ENCODE measurements around the gene GABRB1. TPM values are rescaled to one million over a fixed set of nuclear protein-coding genes. Genes with fewer than 3 reads are reported as not detected.

GABRB1 gene
- total RNA-seq, 6 experiments from 2014 or later: 0.43 TPM; not detected in 5

DNA sequence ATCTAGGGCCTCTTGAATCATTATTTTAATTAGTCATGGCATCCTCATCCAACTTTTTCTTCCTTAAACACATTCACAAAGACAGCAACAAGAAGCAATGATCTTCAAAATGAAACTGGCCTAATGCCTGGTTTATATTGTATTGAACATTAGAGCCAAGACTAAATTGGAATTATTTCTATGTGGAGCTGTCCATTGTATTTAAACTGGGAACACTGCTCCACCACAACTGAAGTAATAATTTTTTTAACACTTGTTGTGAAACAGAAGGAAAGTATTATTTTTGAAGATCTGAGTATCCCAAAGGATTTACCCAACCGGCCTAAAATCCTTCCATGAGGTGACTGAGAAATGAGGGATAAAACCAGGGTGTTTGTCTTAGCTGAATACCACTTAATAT lies 6.9 kb downstream of the GABRB1 start:
- no peak for TF ChIP-seq POLR2A (IDR thresholded peaks at IDR 0.05)
- TF ChIP-seq, protein P1, sequence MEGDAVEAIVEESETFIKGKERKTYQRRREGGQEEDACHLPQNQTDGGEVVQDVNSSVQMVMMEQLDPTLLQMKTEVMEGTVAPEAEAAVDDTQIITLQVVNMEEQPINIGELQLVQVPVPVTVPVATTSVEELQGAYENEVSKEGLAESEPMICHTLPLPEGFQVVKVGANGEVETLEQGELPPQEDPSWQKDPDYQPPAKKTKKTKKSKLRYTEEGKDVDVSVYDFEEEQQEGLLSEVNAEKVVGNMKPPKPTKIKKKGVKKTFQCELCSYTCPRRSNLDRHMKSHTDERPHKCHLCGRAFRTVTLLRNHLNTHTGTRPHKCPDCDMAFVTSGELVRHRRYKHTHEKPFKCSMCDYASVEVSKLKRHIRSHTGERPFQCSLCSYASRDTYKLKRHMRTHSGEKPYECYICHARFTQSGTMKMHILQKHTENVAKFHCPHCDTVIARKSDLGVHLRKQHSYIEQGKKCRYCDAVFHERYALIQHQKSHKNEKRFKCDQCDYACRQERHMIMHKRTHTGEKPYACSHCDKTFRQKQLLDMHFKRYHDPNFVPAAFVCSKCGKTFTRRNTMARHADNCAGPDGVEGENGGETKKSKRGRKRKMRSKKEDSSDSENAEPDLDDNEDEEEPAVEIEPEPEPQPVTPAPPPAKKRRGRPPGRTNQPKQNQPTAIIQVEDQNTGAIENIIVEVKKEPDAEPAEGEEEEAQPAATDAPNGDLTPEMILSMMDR (IDR thresholded peaks at IDR 0.05): no peak
- DNase-seq (no peak), ATAC-seq (no peak)
- Histone ChIP-seq H3K9me3 (no peaks in the 10 kb centered on the region), H3K4me1 (no peaks in the 10 kb centered on the region), H3K4me3 (no peak overlapping the region), H3K27me3 (peaks cover 0 to 4% of the 10 kb centered on the region in 2 donors), H3K36me3 (no peaks in the 10 kb centered on the region), H3K27ac (no peak overlapping the region)
- WGBS (ENCODE audit: insufficient coverage, low coverage, low lambda C conversion rate, missing lambda C conversion rate): 75% methylated on average over 1 of the region's 1 CpG
- intact Hi-C loops (cut with DNase I): loop anchor here in 1 of 2 donors (10.0 kb wide), 1 partner anchor 193 kb away; no protein-coding TSS in a partner anchor

DNA sequence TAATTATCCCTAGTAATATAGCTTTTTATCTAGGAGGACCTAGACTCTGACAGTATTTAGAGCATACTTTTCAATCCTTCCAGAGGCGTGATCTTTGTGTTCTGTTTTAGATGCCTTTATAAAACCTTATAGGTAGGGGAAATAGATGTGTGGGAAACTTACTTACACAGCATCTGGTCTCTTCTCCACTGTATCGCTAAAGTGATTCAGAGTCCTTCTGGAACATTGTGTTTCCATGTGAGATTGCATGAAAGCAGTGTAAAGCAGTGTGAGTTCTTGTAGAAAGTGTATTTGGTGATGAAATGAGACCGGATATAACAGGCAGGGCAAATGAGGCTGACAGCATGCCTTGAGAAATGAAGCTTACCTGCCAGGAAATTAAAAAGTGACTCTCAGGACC lies 9.5 kb downstream of the GABRB1 start:
- TF ChIP-seq, protein P1 (IDR thresholded peaks at IDR 0.05): no peak
- TF ChIP-seq POLR2A (IDR thresholded peaks at IDR 0.05): no peak
- Histone ChIP-seq H3K4me3 (no peak overlapping the region), H3K27ac (no peak overlapping the region), H3K36me3 (no peaks in the 10 kb centered on the region), H3K9me3 (no peaks in the 10 kb centered on the region), H3K4me1 (no peaks in the 10 kb centered on the region), H3K27me3 (peaks cover 0 to 4% of the 10 kb centered on the region in 2 donors)
- intact Hi-C loops (cut with DNase I): no loop called here
- ATAC-seq (no peak), DNase-seq (no peak)
- WGBS (ENCODE audit: insufficient coverage, low coverage, low lambda C conversion rate, missing lambda C conversion rate): 43% methylated on average over 3 of the region's 3 CpGs

DNA sequence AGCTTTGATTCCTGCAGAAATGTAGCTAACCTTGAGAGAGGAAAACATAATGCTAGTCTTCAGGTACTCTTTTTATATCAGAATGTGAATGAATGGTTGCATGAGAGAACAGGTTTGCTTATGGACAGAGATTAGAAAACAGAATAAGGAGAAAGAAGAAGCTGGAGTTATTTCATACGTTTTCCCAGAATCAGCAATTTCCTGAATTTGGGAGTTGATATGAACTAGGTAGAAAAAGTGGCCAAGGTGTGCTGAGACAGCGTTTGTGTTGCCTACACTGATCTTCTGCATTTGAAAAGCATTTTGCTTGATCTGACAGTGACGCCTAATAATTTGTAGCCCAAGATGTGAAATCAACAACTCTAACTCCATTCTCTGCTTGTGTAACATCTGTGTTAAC lies 12.5 kb downstream of the GABRB1 start:
- ATAC-seq: no peak
- intact Hi-C loops (cut with DNase I): no loop called here
- no peak for DNase-seq
- Histone ChIP-seq H3K9me3 (no peaks in the 10 kb centered on the region), H3K4me1 (no peaks in the 10 kb centered on the region), H3K27me3 (no peaks in the 10 kb centered on the region), H3K4me3 (no peak overlapping the region), H3K27ac (no peak overlapping the region), H3K36me3 (no peaks in the 10 kb centered on the region)
- 25% methylated on average over 3 of the region's 3 CpGs for WGBS (ENCODE audit: insufficient coverage, low coverage, low lambda C conversion rate, missing lambda C conversion rate)
- no peak for TF ChIP-seq POLR2A (IDR thresholded peaks at IDR 0.05)

DNA sequence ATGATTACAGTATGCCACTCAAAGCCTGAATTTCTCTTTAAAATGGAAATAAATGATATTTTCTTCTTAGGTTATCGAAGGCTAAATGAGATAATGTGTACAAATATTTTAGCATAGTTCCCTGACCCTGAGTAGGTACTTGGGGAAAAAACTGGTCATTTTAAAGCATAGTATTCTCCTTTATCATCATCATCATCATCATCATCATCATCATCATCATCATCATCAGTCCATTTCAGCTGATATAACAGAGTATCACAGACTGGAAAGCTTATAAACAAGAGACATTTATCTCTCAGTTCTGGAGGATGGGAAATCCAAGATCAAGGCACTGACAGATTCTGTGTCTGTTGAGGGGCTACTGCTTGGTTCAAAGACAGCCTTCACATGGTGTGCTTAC lies 13.9 kb downstream of the GABRB1 start:
- no peaks in the 10 kb centered on the region for H3K36me3 ChIP-seq
- H3K4me1 ChIP-seq: no peaks in the 10 kb centered on the region
- 73% methylated on average over 1 of the region's 1 CpG for WGBS (ENCODE audit: insufficient coverage, low coverage, low lambda C conversion rate, missing lambda C conversion rate)
- DNase-seq (no peak), ATAC-seq (no peak)
- intact Hi-C loops (cut with DNase I): no loop called here
- TF ChIP-seq, protein P1 (IDR thresholded peaks at IDR 0.05): no peak
- TF ChIP-seq POLR2A (IDR thresholded peaks at IDR 0.05): no peak
- H3K9me3 ChIP-seq: no peaks in the 10 kb centered on the region
- no peaks in the 10 kb centered on the region for H3K27me3 ChIP-seq
- H3K4me3 ChIP-seq: no peak overlapping the region
- H3K27ac ChIP-seq: no peak overlapping the region

DNA sequence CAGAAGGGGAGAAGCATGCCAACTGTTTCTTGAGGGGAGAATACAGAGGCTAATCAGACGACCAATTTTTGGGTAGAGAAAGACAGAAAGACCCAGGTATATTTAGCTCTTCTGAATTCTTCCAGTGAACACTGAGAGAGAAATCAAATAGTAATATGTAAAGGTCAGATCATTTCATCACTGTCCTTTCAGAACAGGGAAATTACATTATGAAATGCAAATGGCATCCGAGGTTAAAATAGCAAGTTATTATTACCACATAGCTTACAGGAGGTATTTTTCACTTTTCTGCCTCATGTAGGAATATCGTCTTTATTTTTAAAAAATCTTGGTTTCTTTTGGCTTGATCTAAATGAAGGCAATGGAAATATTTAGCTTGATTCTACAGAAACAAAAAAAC lies 18.0 kb downstream of the GABRB1 start:
- no peaks in the 10 kb centered on the region for H3K4me1 ChIP-seq
- ATAC-seq: no peak
- H3K9me3 ChIP-seq: no peaks in the 10 kb centered on the region
- TF ChIP-seq, protein P1 (IDR thresholded peaks at IDR 0.05): no peak
- TF ChIP-seq POLR2A (IDR thresholded peaks at IDR 0.05): no peak
- H3K4me3 ChIP-seq: no peak overlapping the region
- intact Hi-C loops (cut with DNase I): no loop called here
- H3K27ac ChIP-seq: no peak overlapping the region
- H3K27me3 ChIP-seq: no peaks in the 10 kb centered on the region
- no peaks in the 10 kb centered on the region for H3K36me3 ChIP-seq
- 42% methylated on average over 3 of the region's 3 CpGs for WGBS (ENCODE audit: insufficient coverage, low coverage, low lambda C conversion rate, missing lambda C conversion rate)
- DNase-seq: no peak

Measured in right lobe of liver (tissue), 6 donors.